ENCODE data around the gene AP3S2. TPM values are rescaled to one million over a fixed set of nuclear protein-coding genes. Genes with fewer than 3 reads are reported as not detected.
"Not testable (repeated sequence)": the region's sequence is repeated elsewhere in the genome, so short reads cannot be mapped to it uniquely, and the experiment has no call there.

AP3S2 gene
- total RNA-seq, 4 donors from 2014 or later = 15.5 to 70.4 (median 28.4) TPM

DNA sequence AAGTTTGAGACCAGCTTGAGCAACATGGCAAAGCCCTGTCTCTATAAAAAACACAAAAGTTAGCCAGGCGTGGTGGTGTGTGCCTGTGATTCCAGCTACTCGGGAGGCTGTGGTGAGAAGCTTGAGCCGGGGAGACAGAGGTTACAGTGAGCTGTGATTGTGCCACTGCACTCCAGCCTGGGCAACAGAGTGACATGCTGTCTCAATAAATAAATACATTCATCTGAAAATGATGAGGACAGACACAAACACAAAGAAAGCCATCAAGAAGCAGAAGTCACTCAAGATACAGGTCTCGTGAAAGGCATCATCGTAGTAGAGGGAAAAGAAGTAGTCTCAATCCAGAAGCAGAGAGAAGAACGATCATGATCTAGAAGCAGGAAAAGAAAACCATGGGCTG is 18.1 kb downstream of the AP3S2 start:
- TF ChIP-seq EP300 (IDR thresholded peaks at IDR 0.05) = no peak
- TF ChIP-seq POLR2A (IDR thresholded peaks at IDR 0.05) = no peak
- TF ChIP-seq, protein P1, sequence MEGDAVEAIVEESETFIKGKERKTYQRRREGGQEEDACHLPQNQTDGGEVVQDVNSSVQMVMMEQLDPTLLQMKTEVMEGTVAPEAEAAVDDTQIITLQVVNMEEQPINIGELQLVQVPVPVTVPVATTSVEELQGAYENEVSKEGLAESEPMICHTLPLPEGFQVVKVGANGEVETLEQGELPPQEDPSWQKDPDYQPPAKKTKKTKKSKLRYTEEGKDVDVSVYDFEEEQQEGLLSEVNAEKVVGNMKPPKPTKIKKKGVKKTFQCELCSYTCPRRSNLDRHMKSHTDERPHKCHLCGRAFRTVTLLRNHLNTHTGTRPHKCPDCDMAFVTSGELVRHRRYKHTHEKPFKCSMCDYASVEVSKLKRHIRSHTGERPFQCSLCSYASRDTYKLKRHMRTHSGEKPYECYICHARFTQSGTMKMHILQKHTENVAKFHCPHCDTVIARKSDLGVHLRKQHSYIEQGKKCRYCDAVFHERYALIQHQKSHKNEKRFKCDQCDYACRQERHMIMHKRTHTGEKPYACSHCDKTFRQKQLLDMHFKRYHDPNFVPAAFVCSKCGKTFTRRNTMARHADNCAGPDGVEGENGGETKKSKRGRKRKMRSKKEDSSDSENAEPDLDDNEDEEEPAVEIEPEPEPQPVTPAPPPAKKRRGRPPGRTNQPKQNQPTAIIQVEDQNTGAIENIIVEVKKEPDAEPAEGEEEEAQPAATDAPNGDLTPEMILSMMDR (IDR thresholded peaks at IDR 0.05) = no peak
- no peak for TF ChIP-seq POLR2AphosphoS5 (IDR thresholded peaks at IDR 0.05)
- H3K36me3 ChIP-seq = peaks cover 57% of the 10 kb centered on the region
- 95% methylated on average over 6 of the region's 6 CpGs for WGBS

DNA sequence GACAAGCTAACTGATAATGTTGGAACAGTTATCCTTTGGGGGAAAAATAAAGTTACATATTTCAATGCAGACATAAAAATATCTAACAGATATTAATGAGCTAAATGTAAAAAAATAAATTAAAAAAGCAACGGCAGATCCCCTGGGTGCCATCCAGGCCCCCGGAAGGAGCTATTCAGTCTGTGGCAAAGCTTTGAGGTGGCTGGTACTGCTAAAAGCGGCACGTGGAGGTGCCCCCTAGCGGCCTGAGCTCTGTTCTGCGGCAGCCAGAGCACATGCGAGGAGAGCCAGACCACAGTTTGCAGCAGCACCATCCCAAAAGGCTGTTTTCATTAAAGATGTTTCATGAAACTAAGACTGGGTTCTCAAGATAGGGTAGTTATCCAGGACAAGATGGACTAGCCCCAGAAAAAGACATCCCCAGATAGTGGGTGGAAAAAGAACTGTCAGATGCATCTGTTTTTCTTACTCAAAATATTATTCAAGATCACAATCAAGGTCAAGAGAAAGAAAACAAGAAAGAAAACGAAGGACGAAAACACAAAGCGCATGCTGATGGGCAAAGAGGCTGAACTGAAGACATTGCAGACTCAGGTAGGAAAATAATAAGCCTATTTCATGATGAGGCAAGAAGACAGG is 18.7 kb downstream of the AP3S2 start:
- H3K36me3 ChIP-seq = peaks cover 57% of the 10 kb centered on the region
- no peak overlapping the region for H3K4me3 ChIP-seq
- H3K27me3 ChIP-seq = no peaks in the 10 kb centered on the region
- TF ChIP-seq, protein P1 (IDR thresholded peaks at IDR 0.05) = peak; percentile 93 to 95
- TF ChIP-seq EP300 (IDR thresholded peaks at IDR 0.05) = no peak
- 26% methylated on average over 10 of the region's 10 CpGs for WGBS
- peaks cover 6% of the 10 kb centered on the region for H3K4me1 ChIP-seq
- no peak overlapping the region for H3K27ac ChIP-seq
- H3K9me3 ChIP-seq = no peaks in the 10 kb centered on the region
- DNase-seq (ENCODE audit: low spot score in 2 of 2) = peak; percentile 84 to 90

More for the DNA sequence above, 18.1 kb downstream of the AP3S2 start:
- DNase-seq (ENCODE audit: low spot score in 2 of 2) = no peak
- Histone ChIP-seq H3K27me3 (no peaks in the 10 kb centered on the region), H3K4me3 (no peak overlapping the region), H3K4me1 (peaks cover 6% of the 10 kb centered on the region), H3K9me3 (no peaks in the 10 kb centered on the region), H3K27ac (no peak overlapping the region)

DNA sequence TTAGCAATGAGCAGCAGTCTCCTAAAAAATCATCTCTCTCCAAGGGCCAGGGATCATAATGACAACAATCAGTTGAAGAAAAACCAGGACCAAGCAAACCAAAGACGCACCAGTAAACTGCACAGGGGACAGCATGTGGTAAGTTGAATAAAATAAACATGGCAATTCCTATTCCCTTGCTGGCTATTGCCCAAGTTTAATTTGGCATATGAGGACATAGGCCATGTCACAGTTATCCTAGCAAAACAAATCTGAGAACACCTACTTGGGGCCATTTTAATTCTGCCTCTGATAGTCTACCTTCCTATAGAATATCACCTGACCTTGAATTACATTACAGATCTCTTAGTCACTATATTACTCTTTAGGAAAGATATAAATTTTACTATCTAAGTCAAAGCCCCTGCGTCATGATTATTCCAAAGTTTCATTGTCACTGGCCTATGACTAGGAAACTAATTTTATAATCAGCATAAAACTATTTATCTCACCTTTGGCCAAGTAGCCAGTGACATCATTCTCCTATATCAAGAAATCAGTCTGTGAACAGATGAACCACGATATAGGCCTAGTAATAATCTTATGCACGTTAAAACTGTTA is 23.0 kb downstream of the AP3S2 start:
- Histone ChIP-seq H3K4me3 (no peak overlapping the region), H3K9me3 (no peaks in the 10 kb centered on the region), H3K36me3 (peaks cover 25% of the 10 kb centered on the region), H3K27ac (no peak overlapping the region), H3K4me1 (peaks cover 6% of the 10 kb centered on the region), H3K27me3 (no peaks in the 10 kb centered on the region)
- WGBS = 87% methylated on average over 4 of the region's 4 CpGs
- no peak for DNase-seq (ENCODE audit: low spot score in 2 of 2)
- TF ChIP-seq POLR2A (IDR thresholded peaks at IDR 0.05) (no peak), EP300 (IDR thresholded peaks at IDR 0.05) (no peak), POLR2AphosphoS5 (IDR thresholded peaks at IDR 0.05) (no peak)
- TF ChIP-seq, protein P1 (IDR thresholded peaks at IDR 0.05) = no peak

- DNase-seq (ENCODE audit: low spot score in 2 of 2) = no peak
- Histone ChIP-seq H3K27ac (no peak overlapping the region), H3K4me3 (no peak overlapping the region), H3K9me3 (no peaks in the 10 kb centered on the region), H3K4me1 (peaks cover 5% of the 10 kb centered on the region), H3K36me3 (peaks cover 22% of the 10 kb centered on the region), H3K27me3 (no peaks in the 10 kb centered on the region)
- WGBS = 95% methylated on average over 5 of the region's 5 CpGs
- TF ChIP-seq EP300 (IDR thresholded peaks at IDR 0.05) (no peak), POLR2A (IDR thresholded peaks at IDR 0.05) (no peak), POLR2AphosphoS5 (IDR thresholded peaks at IDR 0.05) (no peak)
- TF ChIP-seq, protein P1 (IDR thresholded peaks at IDR 0.05) = no peak
Measured at GRCh38 chr15:89870006-89870405, 23.8 kb downstream of the AP3S2 start.

GRCh38 chr15:89869490-89869889 is 24.3 kb downstream of the AP3S2 start:
- DNase-seq (ENCODE audit: low spot score in 2 of 2); H3K27ac ChIP-seq; H3K4me3 ChIP-seq; H3K4me1 ChIP-seq; H3K27me3 ChIP-seq; H3K9me3 ChIP-seq: not testable (repeated sequence)
- 98% methylated on average over 9 of the region's 9 CpGs for WGBS
- peaks cover 28% of the 10 kb centered on the region for H3K36me3 ChIP-seq

All from suprapubic skin (tissue), 4 donors.